Stimulated activated CD8-positive, alpha-beta memory T cell treated with anti-CD3 and anti-CD28 coated beads, Interleukin-15, amount 100 ng/mL, for 48 hours (primary cell): ENCODE results near the gene IPP.
"Not testable (repeated sequence)": the region's sequence is repeated elsewhere in the genome, so short reads cannot be mapped to it uniquely, and the experiment has no call there.

Experiments used
- DNase-seq, 2 donors: peaks; one replicate each; pipeline ENCODE4 v3.0.0-alpha.2; 2020; ENCODE audit warnings: low read depth in 2 of 2

IPP gene

GRCh38 chr1:45684402-45684801 is 66.1 kb downstream of the IPP start:
- no peak for DNase-seq

GRCh38 chr1:45682942-45683341 is 67.5 kb downstream of the IPP start:
- DNase-seq: no peak

GRCh38 chr1:45679123-45679522 is 71.3 kb downstream of the IPP start:
- no peak for DNase-seq

- DNase-seq: no peak
Observed at GRCh38 chr1:45678489-45678888, 72.0 kb downstream of the IPP start.

- no peak for DNase-seq
Observed at GRCh38 chr1:45677751-45678245, 72.7 kb downstream of the IPP start.

GRCh38 chr1:45676553-45676952 is 73.9 kb downstream of the IPP start:
- DNase-seq: not testable (repeated sequence)

- DNase-seq: no peak
Observed at GRCh38 chr1:45674478-45674877, 76.0 kb downstream of the IPP start.

- no peak for DNase-seq
Observed at GRCh38 chr1:45673956-45674355, 76.5 kb downstream of the IPP start.

- DNase-seq: no peak
Observed at GRCh38 chr1:45669859-45670655, 80.4 kb downstream of the IPP start.

- no peak for DNase-seq
Observed at GRCh38 chr1:45669379-45669778, 81.1 kb downstream of the IPP start.

- DNase-seq: no peak
Observed at GRCh38 chr1:45668526-45668925, 81.9 kb downstream of the IPP start.

- DNase-seq: no peak
Observed at GRCh38 chr1:45667321-45668111, 82.9 kb downstream of the IPP start.

GRCh38 chr1:45666836-45667235 is 83.6 kb downstream of the IPP start:
- no peak for DNase-seq

GRCh38 chr1:45660336-45660735 is 90.1 kb downstream of the IPP start:
- no peak for DNase-seq

- no peak for DNase-seq
Observed at GRCh38 chr1:45659222-45659621, 91.2 kb downstream of the IPP start.

GRCh38 chr1:45658171-45658570 is 92.3 kb downstream of the IPP start:
- DNase-seq: no peak

GRCh38 chr1:45656573-45657226 is 93.8 kb downstream of the IPP start:
- DNase-seq: no peak

GRCh38 chr1:45654540-45655280 is 95.7 kb downstream of the IPP start:
- no peak for DNase-seq
